ENCODE measurements around the gene MBD2. TPM values are rescaled to one million over a fixed set of nuclear protein-coding genes. Genes with fewer than 3 reads are reported as not detected.

MBD2 gene
- total and polyA plus RNA-seq, 2 of the 8 experiments (the other 6 are each of a cell fraction or from before 2014, with no cell fraction given), result 36.2 to 52.7 TPM

GRCh38 chr18:54202851-54203250, 21.6 kb downstream of the MBD2 start:
- Histone ChIP-seq H3K14ac (ENCODE audit: insufficient read length) (no peak overlapping the region), H4K91ac (replicated peaks; ENCODE audit: insufficient read length, low read length) (no peak overlapping the region), H3K36me3 (ENCODE audit: control insufficient read depth in 2 of 4, insufficient read depth in 4 of 4, low read length in 3 of 4) (peaks cover 0 to 29% (median 16%) of the 10 kb centered on the region in 4 experiments; a peak in 6 of 8 replicates), H2BK120ac (replicated peaks; ENCODE audit: low read depth, low read length) (no peak overlapping the region), H3K27me3 (replicated peaks in 1 of 4; ENCODE audit: control insufficient read depth in 3 of 4, extremely low read depth in 1 of 4, insufficient read depth in 3 of 4, low read length in 3 of 4) (no peaks in the 10 kb centered on the region), H2AK5ac (ENCODE audit: low read depth, low read length) (no peak overlapping the region), H2AFZ (ENCODE audit: low read length) (no peak overlapping the region), H3K18ac (ENCODE audit: extremely low read depth, low read length) (no peak overlapping the region), H3K23me2 (ENCODE audit: low read depth, low read length) (no peaks in the 10 kb centered on the region; the same call in 1 of the 2 replicates), H2BK12ac (ENCODE audit: low read depth, low read length) (no peak overlapping the region), H3K23ac (ENCODE audit: insufficient read length) (no peak overlapping the region), H3K4me1 (replicated peaks in 1 of 4; ENCODE audit: control insufficient read depth in 3 of 4, insufficient read depth in 4 of 4, low read length in 3 of 4) (no peaks in the 10 kb centered on the region; a peak in 1 of 7 replicates), H3K9me3 (ENCODE audit: insufficient read depth in 2 of 2, low read depth in 1 of 2, low read length in 1 of 2) (no peaks in the 10 kb centered on the region), H4K5ac (ENCODE audit: insufficient read length, low read depth, low read length) (no peak overlapping the region), H2BK5ac (ENCODE audit: low read depth, low read length) (no peak overlapping the region), H4K8ac (ENCODE audit: extremely low read depth, insufficient read depth, low read length) (no peak overlapping the region), H3K56ac (replicated peaks; ENCODE audit: insufficient read length, low read depth, low read length) (no peak overlapping the region), H3K27ac (ENCODE audit: low read depth, low read length) (no peak overlapping the region; the same call in 1 of the 2 replicates), H3K79me2 (ENCODE audit: control insufficient read depth in 1 of 2, insufficient read depth in 2 of 2, low read length in 2 of 2) (peaks cover 2 to 32% of the 10 kb centered on the region in 2 experiments; a peak in 3 of 4 replicates), H3K4me2 (ENCODE audit: insufficient read depth in 1 of 2, low read depth in 2 of 2, low read length in 2 of 2) (no peak overlapping the region), H3K9ac (replicated peaks in 1 of 4; ENCODE audit: extremely low read depth in 1 of 4, low read depth in 3 of 4, low read length in 3 of 4) (no peak overlapping the region), H3K4me3 (ENCODE audit: extremely low read depth in 1 of 4, insufficient read depth in 2 of 4, low read depth in 3 of 4, low read length in 4 of 4) (no peak overlapping the region), H3K4ac (replicated peaks; ENCODE audit: insufficient read length, low read depth, low read length) (no peak overlapping the region), H2BK15ac (ENCODE audit: low read length) (no peak overlapping the region), H3K79me1 (ENCODE audit: low read depth, low read length) (no peaks in the 10 kb centered on the region; the same call in 1 of the 2 replicates), H2BK20ac (ENCODE audit: low read length) (no peak overlapping the region), H4K20me1 (replicated peaks in 1 of 2; ENCODE audit: control insufficient read depth in 1 of 2, insufficient read depth in 2 of 2, low read length in 2 of 2) (peaks cover 0 to 8% of the 10 kb centered on the region in 2 experiments)
- ChIA-PET POLR2A (ENCODE audit: partially characterized antibody) (no interaction called here), CTCF (ENCODE audit: partially characterized antibody) (interaction anchor here (1.2 to 1.9 kb wide), 4 partner anchors 16 to 67 kb away, joined by 3 to 5 read pairs (median 4); no protein-coding TSS in a partner anchor)
- 87% methylated on average over 4 of the region's 4 CpGs; no CpG with 5 or more reads in 1 of the 2 experiments for WGBS, 2 experiments (ENCODE audit: extremely low coverage in 1 of 2, insufficient coverage in 1 of 2, insufficient read length in 1 of 2, insufficient replicate concordance in 2 of 2, low coverage in 1 of 2, low lambda C conversion rate in 2 of 2, missing lambda C conversion rate in 1 of 2)
- no peak for DNase-seq (ENCODE audit: low read depth in 1 of 2, low spot score in 2 of 2)
- FAIRE-seq, result no peak
- TF ChIP-seq EGR1 (IDR thresholded peaks at IDR 0.05; ENCODE audit: borderline replicate concordance, low read depth, low read length), result no peak
- TF ChIP-seq SAP30 (IDR thresholded peaks at IDR 0.05; ENCODE audit: insufficient read depth, insufficient replicate concordance, low read length), result no peak
- TF ChIP-seq JUN (IDR thresholded peaks at IDR 0.05; ENCODE audit: low read depth, low read length), result no peak
- TF ChIP-seq CREB1 (IDR thresholded peaks at IDR 0.05), result no peak
- no peak for TF ChIP-seq ATF2 (IDR thresholded peaks at IDR 0.05; ENCODE audit: low read length)
- no peak for TF ChIP-seq CBX5 (IDR thresholded peaks at IDR 0.05; ENCODE audit: low read depth, low read length)
- TF ChIP-seq SP1 (IDR thresholded peaks at IDR 0.05; ENCODE audit: low read depth, low read length), result no peak
- TF ChIP-seq POLR2A (IDR thresholded peaks at IDR 0.05; ENCODE audit: control extremely low read depth in 1 of 2, low read depth in 2 of 2, low read length in 2 of 2), result no peak
- TF ChIP-seq RNF2 (IDR thresholded peaks at IDR 0.05; ENCODE audit: borderline replicate concordance, low read depth, low read length, missing control alignments, poor library complexity, severe bottlenecking), result no peak
- no peak for TF ChIP-seq CEBPB (IDR thresholded peaks at IDR 0.05; ENCODE audit: low read depth, low read length)
- TF ChIP-seq PHF8 (conservative IDR thresholded peaks at IDR 0.05; ENCODE audit: low read depth, low read length), result no peak
- no peak for TF ChIP-seq CHD2 (IDR thresholded peaks at IDR 0.05; ENCODE audit: low read length)
- TF ChIP-seq TBP (IDR thresholded peaks at IDR 0.05; ENCODE audit: low read depth, low read length), result no peak

All from H1 (cell line).